Hematopoietic multipotent progenitor cell treated with erythropoietin and hydrocortisone succinate and interleukin-3 and kit ligand, for 8 days (in vitro differentiated cells): Measurements from ENCODE around the gene AFF3.

Experiments
- DNase-seq: peaks from one replicate; pipeline ENCODE4 v3.0.0-alpha.2; 2015

Gene AFF3

GRCh38 chr2:99496021-99496420 is 646.4 kb downstream of the AFF3 start:
- no peak for DNase-seq
